A204.1 (cell line): Measurements from ENCODE around the gene SAT1.
"Not testable (repeated sequence)": the region's sequence is repeated elsewhere in the genome, so short reads cannot be mapped to it uniquely, and the experiment has no call there.

Experiments used
- FAIRE-seq: peaks from 2 replicates; lab custom pipeline; 2012; peaks lifted over from hg19 to GRCh38; lab: Jason Lieb, UNC

Gene SAT1

DNA sequence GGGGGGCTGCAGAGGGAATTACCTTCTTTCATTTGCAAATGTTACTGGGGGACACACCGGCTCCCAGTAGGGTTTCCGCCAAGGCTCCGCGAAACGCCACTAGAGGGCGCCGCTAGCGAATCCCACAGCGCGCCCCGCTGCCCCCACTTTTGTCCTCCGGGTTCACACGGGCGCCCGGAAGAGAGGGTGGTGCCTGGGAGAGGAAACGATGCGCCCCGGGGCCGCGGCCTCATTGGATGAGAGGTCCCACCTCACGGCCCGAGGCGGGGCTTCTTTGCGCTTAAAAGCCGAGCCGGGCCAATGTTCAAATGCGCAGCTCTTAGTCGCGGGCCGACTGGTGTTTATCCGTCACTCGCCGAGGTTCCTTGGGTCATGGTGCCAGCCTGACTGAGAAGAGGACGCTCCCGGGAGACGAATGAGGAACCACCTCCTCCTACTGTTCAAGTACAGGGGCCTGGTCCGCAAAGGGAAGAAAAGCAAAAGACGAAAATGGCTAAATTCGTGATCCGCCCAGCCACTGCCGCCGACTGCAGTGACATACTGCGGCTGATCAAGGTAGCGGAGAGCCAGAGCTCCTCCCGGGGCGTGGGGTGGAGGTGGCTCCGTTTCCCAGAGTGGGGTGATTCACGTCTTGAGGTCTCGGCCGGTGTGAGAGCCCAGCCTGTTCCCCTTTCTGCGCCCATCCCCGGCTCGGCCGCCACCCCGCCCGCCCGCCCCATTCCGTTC lies at the start of gene SAT1:
TSS of gene SAT1 (plus strand) at position 311 of the 726 bp plus-strand sequence. CDS start at position 490, 179 bp downstream.
- peak; percentile 98 for FAIRE-seq

DNA sequence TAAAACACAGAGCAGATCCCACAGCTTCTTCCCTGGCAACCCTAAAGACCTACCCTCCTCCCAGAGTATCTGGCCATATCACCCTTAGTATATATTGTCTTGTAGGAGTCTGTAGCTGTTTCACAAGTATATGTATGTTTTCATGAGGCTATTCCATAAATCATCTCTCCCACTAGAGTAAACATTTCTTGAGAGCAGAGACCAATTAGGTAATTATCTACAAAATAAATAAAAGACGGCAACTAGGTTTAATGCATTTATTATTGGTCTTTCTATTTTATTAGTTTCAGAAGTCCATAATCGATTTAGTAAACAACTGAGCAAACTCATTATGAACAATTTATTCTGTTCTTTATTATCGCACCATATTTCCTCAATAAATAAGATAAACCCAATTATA lies 46.9 kb upstream of the SAT1 start:
- peak; percentile 16 for FAIRE-seq

DNA sequence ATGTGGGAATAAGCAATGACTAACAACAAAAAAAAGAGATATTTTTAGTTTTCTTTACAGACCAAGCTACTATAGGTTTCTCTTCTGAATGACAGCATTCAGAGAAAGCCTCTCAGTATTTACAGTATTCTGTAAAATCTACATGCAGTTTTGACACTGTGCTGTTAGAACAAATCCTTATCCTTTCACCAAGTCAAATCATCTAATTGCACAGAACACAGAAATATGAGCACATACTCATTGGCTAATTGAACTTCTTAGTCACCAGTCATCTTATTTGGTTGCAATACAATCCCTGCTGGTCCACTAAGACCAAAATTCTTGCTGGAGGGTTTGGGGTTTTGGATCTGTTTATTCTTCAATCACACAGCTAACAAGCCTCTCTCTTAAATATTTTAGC lies 45.6 kb upstream of the SAT1 start:
- no peak for FAIRE-seq

DNA sequence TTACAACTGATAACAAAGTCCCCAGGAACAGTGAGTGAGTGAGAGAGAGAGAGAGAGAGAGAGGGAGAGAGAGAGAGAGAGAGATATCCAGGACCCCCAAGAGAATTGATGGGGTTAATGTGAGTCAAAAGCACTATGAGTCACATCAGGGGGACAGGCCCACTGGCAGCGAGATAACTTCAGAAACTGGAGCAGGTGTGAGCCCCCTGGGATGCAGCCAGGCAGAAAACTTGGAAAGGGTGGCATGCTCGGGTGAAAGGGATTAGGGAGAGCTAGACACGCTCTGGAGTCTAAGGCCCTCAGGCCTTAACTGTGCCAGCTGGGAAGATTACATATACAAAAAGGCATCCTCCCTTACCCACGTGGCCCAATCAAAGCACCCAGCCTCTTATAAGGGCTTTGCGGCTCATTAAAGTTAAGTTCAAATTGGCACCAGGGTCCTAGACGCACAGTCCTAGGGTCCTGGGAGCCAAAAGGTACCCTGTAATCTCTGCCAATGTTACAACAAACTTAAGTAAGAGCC lies 40.7 kb upstream of the SAT1 start:
- FAIRE-seq, result no peak

- peak; percentile 66 for FAIRE-seq
Measured at GRCh38 chrX:23742697-23743622, 40.0 kb upstream of the SAT1 start, which contains the start of gene ACOT9. TSS of gene ACOT9 (minus strand) at chrX:23743276. CDS start at chrX:23743144, 132 bp downstream.

- not testable (repeated sequence) for FAIRE-seq
Measured at GRCh38 chrX:23743623-23743971, 39.4 kb upstream of the SAT1 start.

DNA sequence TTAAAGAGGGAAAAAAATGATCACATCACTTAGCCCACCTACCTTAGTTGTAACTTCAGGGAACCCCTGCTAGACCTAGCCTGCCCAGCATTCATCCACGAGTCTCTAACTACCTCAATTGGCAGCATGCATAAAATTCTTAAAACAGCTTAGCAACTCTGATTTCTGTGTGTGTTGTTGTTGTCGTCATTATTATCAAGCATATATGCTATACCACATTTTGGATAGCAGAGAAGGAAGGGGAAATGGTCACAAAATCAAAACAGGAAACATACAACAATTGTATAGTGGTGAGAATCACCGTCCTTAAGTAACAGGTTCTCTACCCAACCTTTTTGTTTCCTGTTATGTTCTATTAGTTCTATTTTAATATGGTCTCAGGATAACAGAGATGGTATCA lies 37.2 kb upstream of the SAT1 start:
- no peak for FAIRE-seq

DNA sequence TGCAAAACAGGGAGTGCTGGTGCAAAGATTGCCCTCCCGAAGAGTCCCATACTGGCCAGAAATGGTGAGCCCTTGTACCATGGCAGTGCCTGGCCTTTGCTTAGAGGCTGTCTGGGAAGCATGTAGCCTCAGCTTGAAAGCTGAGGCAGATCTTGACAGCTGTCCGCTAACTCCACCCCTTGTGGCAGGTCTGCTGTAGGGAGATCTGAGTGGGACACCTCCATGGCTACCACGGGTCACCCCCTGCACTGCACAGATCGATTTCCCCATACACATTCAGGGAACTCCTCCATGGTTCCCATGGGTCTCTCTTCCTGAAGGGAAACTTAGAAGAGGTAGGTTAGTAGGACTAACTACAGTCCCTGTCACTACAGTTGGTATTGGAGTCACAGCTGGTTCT lies 33.8 kb upstream of the SAT1 start:
- no peak for FAIRE-seq

DNA sequence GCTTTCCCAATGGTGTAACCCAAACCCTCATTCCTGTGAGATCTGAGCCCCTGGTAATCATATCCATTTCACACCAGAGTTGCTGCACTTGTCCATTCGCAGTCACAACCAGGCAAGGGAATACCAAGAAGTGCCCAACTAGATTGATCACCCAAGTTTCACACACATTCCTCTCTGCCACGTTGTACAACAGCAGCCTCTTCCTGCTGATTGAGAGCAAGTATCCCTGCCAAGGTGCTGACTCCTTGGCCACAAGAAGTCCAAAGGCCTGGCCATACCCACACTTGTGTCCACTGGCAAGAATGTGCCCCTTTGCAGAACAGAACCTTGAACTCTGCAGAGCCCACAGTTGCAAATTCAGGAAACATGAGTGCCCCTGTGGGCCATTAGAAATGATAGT lies 33.4 kb upstream of the SAT1 start:
- FAIRE-seq, result no peak

DNA sequence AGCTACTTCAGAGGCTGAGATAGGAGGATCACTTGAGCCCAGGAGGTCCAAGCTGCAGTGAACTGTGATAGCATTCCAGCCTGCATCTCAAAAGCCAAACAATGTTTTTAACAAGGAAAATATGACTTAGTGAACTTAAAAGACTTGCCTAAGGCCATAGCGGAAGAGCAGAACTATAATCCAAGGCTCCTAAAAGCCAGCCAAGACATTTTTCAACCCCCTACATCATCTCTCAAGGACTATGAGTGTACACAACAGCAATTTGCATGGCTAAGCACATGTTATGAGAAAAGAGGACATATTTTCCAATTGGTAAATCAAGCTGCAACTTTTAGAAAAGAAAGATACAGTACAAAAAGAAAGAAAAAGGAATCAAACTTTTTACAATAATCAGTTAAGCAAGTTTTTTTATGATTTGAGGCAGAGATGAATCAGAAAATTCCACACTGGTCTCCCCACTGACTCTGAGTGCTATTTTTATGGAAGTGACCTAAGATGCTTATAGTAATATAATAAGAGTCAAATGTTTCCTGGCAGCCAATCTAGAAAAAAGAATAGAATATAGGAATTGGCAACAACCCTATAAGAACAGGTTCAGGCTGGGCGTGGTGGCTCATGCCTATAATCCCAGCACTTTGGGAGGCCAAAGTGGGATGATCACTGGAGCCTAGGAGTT lies 30.1 kb upstream of the SAT1 start:
- FAIRE-seq, result no peak

DNA sequence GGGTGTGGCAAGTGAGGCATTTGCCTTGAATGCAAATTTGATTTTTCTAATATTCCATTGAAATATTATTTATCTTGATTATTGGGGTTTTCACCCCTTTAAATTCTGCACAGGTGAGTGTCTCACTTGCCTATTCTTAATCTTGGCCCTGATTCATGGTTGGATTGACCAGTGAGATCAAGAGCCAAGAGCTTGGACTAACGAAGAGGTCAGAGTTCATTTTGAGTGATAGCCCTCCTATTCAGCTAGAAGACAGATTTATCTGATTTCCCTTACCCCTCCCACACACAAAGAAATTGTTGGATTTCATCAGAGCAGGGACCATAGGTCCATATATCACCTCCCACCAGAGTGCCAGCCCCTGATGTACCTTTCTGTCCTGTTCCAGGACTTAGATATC lies 28.3 kb upstream of the SAT1 start:
- no peak for FAIRE-seq

- FAIRE-seq, result peak; percentile 53
Measured at GRCh38 chrX:23756165-23756564, 26.8 kb upstream of the SAT1 start.

DNA sequence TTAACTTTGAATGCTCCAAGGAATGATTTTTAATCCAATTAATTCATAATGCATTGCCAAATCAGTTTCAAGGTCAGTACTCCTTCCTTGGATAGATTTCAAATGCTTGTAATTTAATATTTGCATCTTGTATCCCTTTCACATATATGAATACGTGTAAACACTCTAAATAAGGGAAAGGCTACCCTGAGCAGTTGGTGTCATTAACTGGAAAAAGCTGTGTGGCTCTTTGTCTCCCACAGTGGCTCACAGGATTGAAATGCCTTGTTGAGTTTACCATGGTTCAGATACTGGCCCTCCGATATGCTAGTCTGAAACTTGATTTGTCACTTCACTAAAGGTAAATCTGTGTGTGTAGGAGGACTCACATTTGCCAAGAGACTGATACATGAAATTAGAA lies 23.2 kb upstream of the SAT1 start:
- FAIRE-seq, result no peak

GRCh38 chrX:23764188-23764984 lies 18.6 kb upstream of the SAT1 start:
- FAIRE-seq, result no peak

- FAIRE-seq, result no peak
Measured at GRCh38 chrX:23765449-23765848, 17.5 kb upstream of the SAT1 start.

GRCh38 chrX:23765868-23766267 lies 17.1 kb upstream of the SAT1 start:
- no peak for FAIRE-seq

DNA sequence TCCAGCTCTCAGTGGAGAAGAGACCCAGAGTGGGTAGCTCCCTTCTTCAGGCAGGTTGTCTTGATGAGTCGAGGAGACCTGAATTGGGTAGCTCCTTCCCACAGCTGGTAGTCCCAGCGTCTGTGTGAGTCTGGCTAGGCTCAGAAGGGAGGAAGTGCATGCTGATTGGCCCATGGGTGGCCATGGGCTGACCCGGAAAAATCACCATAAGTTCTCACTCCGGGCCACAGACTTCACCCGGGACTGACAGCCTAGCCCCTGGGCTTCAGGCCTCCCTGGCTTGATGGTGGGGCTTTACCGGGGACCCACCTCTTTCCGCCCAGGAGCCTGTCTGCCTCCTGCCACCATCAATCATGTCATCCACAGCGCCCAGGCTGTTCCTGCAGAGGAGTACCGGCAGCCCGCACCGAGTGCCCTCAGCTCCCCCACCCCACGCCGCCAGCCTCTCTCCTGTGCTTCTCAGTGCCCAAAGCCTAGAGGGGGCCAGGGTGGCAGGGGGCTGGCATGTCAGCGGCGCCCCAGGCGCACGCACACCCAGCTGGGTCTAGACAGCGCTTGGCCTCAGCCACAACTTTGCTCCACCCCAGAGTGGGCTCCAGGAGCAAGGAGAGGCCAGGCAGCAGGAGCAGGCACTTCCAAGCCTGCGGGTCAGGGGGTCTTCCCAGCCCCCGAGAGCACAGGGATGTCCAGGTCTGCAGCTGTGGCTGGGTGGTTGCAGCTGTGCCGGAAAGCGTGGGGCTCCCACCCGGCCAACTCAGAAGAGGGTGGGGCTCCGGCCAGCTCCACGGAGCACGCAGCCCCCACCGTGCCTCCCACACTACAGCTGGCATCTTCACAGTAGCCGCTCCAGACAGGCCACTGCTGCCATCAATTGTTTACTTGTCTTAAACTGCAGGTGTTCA lies 16.1 kb upstream of the SAT1 start:
- FAIRE-seq, result no peak

GRCh38 chrX:23770142-23770541 lies 12.8 kb upstream of the SAT1 start:
- no peak for FAIRE-seq

- FAIRE-seq, result not testable (repeated sequence)
Measured at GRCh38 chrX:23771086-23771485, 11.9 kb upstream of the SAT1 start.

GRCh38 chrX:23773601-23774175 lies 9.3 kb upstream of the SAT1 start:
- no peak for FAIRE-seq
